ENCODE data around the gene KCNJ10. TPM values are rescaled to one million over a fixed set of nuclear protein-coding genes. Genes with fewer than 3 reads are reported as not detected.

The KCNJ10 gene
- total RNA-seq, 6 experiments from 2014 or later, result 0.23 to 3.1 (median 0.31) TPM; not detected in 1

- Histone ChIP-seq H3K4me1 (peaks cover 0 to 3% (median 0%) of the 10 kb centered on the region in 4 donors), H3K9me3 (no peaks in the 10 kb centered on the region), H3K36me3 (no peaks in the 10 kb centered on the region), H3K27me3 (no peaks in the 10 kb centered on the region), H3K27ac (no peak overlapping the region), H3K4me3 (no peak overlapping the region)
- no peak for TF ChIP-seq POLR2A (IDR thresholded peaks at IDR 0.05)
- TF ChIP-seq, protein P1, sequence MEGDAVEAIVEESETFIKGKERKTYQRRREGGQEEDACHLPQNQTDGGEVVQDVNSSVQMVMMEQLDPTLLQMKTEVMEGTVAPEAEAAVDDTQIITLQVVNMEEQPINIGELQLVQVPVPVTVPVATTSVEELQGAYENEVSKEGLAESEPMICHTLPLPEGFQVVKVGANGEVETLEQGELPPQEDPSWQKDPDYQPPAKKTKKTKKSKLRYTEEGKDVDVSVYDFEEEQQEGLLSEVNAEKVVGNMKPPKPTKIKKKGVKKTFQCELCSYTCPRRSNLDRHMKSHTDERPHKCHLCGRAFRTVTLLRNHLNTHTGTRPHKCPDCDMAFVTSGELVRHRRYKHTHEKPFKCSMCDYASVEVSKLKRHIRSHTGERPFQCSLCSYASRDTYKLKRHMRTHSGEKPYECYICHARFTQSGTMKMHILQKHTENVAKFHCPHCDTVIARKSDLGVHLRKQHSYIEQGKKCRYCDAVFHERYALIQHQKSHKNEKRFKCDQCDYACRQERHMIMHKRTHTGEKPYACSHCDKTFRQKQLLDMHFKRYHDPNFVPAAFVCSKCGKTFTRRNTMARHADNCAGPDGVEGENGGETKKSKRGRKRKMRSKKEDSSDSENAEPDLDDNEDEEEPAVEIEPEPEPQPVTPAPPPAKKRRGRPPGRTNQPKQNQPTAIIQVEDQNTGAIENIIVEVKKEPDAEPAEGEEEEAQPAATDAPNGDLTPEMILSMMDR (IDR thresholded peaks at IDR 0.05), result no peak
- WGBS (ENCODE audit: insufficient coverage, low coverage, low lambda C conversion rate, missing lambda C conversion rate), result 52% methylated on average over 2 of the region's 3 CpGs
- DNase-seq, result no peak
- ATAC-seq, result no peak
- intact Hi-C loops (cut with DNase I), result loop anchor here in 1 of 2 donors (5.0 kb wide), 1 partner anchor 41 kb away; no protein-coding TSS in a partner anchor
Observed at GRCh38 chr1:160082926-160083325, 13.0 kb upstream of the KCNJ10 start.

DNA sequence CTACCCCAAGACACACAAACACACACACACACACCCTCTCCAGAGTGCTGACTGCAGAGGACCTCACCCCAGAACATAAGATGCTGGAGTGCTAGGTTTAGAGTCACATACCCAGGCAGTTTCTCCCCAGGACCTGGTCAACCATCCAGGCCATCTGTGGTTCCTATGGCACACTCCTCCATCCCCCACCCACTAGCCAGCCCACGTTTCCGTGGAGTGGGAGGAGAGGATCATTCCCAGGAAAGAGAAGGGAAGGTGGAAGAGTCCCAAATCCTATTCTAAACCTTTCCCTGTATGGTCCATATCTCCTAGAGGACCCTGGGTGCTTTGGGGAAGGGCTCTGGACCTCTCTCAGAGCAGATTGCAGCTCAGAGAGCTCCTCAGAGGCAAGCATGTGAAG is 12.5 kb upstream of the KCNJ10 start:
- DNase-seq (no peak), ATAC-seq (no peak)
- Histone ChIP-seq H3K4me3 (no peak overlapping the region), H3K27me3 (no peaks in the 10 kb centered on the region), H3K36me3 (no peaks in the 10 kb centered on the region), H3K4me1 (peaks cover 0 to 3% (median 0%) of the 10 kb centered on the region in 4 donors), H3K9me3 (no peaks in the 10 kb centered on the region), H3K27ac (no peak overlapping the region)
- TF ChIP-seq, protein P1 (IDR thresholded peaks at IDR 0.05), result no peak
- no peak for TF ChIP-seq POLR2A (IDR thresholded peaks at IDR 0.05)
- intact Hi-C loops (cut with DNase I), result loop anchor here in 1 of 2 donors (5.0 kb wide), 1 partner anchor 40 kb away; no protein-coding TSS in a partner anchor
- WGBS (ENCODE audit: insufficient coverage, low coverage, low lambda C conversion rate, missing lambda C conversion rate), result 40% methylated on average over 2 of the region's 2 CpGs

DNA sequence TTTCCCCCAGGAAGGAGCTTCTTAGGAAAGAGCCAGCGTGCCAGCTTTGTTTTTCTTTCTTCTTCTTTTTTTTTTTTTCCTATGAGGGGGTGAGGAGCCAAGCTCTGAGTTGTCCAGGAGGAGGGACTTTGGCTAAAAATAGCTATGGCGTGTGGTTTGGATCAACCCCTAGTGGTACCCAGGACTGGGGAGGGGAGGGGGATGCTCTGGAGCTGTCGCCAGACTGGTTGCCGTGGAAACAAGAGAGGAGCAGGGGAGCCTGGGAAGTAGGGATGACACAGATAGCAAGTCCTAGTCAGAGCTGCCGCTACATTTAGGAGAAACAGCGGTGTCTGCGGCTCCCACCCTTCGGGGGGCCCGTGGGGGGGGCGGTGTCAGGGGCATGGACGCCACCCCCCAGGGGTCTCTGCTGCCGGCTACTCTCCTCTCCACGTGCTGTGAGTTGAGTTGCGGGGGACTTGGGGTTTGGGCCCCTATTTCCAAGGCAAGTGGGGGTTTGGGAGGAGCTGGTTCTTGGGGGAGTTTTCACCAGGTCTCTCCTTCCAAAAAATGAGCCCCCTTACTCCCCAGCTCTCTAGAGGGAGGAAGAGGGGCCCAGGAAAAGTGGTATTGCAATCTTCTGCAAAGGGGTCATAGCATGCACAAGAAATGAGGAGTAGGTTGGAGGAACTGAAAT is 11.4 kb upstream of the KCNJ10 start, which contains the start of gene KCNJ9:
TSS of gene KCNJ9 (plus strand) at position 278 of the 676 bp plus-strand sequence. CDS start 2,493 bp downstream, outside the sequence.
- Histone ChIP-seq H3K4me3 (no peak within 1 kb of the TSS), H3K36me3 (no peaks in the 10 kb centered on the region), H3K4me1 (peaks cover 0 to 3% (median 0%) of the 10 kb centered on the region in 4 donors), H3K27ac (no peak within 1 kb of the TSS), H3K9me3 (no peaks in the 10 kb centered on the region), H3K27me3 (no peaks in the 10 kb centered on the region)
- DNase-seq (no peak), ATAC-seq (no peak)
- intact Hi-C loops (cut with DNase I), result loop anchor here in 1 of 2 donors (5.0 kb wide), 1 partner anchor 39 kb away; no protein-coding TSS in a partner anchor
- WGBS (ENCODE audit: insufficient coverage, low coverage, low lambda C conversion rate, missing lambda C conversion rate), result 31% methylated on average over 5 of the region's 14 CpGs
- no peak for TF ChIP-seq POLR2A (IDR thresholded peaks at IDR 0.05)
- TF ChIP-seq, protein P1 (IDR thresholded peaks at IDR 0.05), result no peak

DNA sequence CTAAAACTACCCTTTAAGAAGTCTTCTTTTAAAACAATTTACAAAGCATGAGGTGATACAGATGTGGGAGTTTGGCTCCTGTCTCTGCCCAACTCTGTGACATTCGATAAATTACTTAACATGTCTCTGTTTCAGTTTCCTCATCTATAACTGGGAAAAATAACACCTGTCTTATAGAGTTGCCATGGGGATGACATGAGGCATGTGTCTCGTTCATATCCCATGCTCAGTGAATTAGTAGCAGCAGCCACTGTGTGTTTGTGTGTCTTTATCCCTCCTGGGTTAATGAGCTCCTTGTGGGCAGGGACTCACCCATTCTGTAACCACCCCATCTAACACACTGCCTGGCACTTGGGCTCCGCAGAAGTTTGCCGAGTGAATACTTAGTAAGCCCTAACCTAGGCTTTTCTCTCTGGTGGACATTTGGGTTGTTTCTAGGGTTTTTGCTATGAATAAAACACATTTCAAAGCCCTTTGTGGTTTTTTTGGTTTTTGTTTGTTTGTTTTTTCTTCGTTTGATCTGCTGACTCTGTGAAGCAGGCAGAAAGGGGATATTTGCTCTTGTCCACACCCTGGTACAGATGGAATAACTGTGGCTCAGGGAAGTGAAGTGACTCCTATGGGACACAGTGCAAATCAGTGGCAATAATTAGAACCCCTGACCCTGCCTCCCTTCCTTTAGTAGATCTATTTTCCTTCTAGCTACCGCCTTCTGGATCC is 10.6 kb upstream of the KCNJ10 start:
- 51% methylated on average over 6 of the region's 6 CpGs for WGBS (ENCODE audit: insufficient coverage, low coverage, low lambda C conversion rate, missing lambda C conversion rate)
- ATAC-seq (no peak), DNase-seq (no peak)
- Histone ChIP-seq H3K4me1 (peaks cover 0 to 3% (median 0%) of the 10 kb centered on the region in 4 donors), H3K4me3 (no peak overlapping the region), H3K36me3 (no peaks in the 10 kb centered on the region), H3K27me3 (no peaks in the 10 kb centered on the region), H3K9me3 (no peaks in the 10 kb centered on the region), H3K27ac (no peak overlapping the region)
- TF ChIP-seq, protein P1 (IDR thresholded peaks at IDR 0.05), result no peak
- no peak for TF ChIP-seq POLR2A (IDR thresholded peaks at IDR 0.05)
- intact Hi-C loops (cut with DNase I), result loop anchor here in 1 of 2 donors (5.0 kb wide), 1 partner anchor 38 kb away; no protein-coding TSS in a partner anchor

All from right lobe of liver (tissue), 6 donors.